OCI-LY3 (cell line): ENCODE data around the gene VAT1L.
A peak's percentile ranks its signal among the peaks of the same experiment; 100 is the strongest.

Experiments used
- H2AFZ ChIP-seq: fragments of 200-600, 300-600 bp; shearing (Covaris generic); 2 replicates; pipeline ENCODE4 v1.6.0; 2014; ENCODE audit warnings: antibody characterized with exemption, low read depth, low read length
- H3K27ac ChIP-seq: fragments of 200-600, 300-600 bp; sonication (generic); 2 replicates; pipeline ENCODE4 v1.5.1; 2014; ENCODE audit warnings: mild to moderate bottlenecking, low read length, moderate library complexity, mixed read lengths
- H3K27me3 ChIP-seq: fragments of 200-600, 300-600 bp; sonication (generic); 2 replicates; pipeline ENCODE4 v1.6.1; 2014; ENCODE audit warnings: low read depth, low read length, mixed read lengths
- H3K36me3 ChIP-seq: fragments of 200-600, 300-600 bp; sonication (generic); replicated peaks from 2 replicates; pipeline ENCODE3; 2014; ENCODE audit warnings: low read depth, low read length, mixed read lengths
- H3K4me1 ChIP-seq: fragments of 300-600, 200-600 bp; sonication (generic); 2 replicates; pipeline ENCODE4 v1.6.1; 2014; ENCODE audit warnings: low read length, mixed read lengths
- H3K4me2 ChIP-seq: fragments of 200-600, 300-600 bp; sonication (generic); 2 replicates; pipeline ENCODE4 v1.6.1; 2014; ENCODE audit warnings: low read length, mixed read lengths
- H3K4me3 ChIP-seq: fragments of 300-600, 200-600 bp; sonication (generic); 2 replicates; pipeline ENCODE4 v1.5.1; 2014; ENCODE audit warnings: antibody characterized with exemption, mild to moderate bottlenecking, low read length, moderate library complexity
- H3K79me2 ChIP-seq: fragments of 300-600, 200-600 bp; shearing (Covaris generic); 2 replicates; pipeline ENCODE4 v1.6.1; 2014; ENCODE audit warnings: mild to moderate bottlenecking, low read length, mixed read lengths
- H3K9ac ChIP-seq: fragments of 300-600, 200-600 bp; shearing (Covaris generic); 2 replicates; pipeline ENCODE4 v1.6.0; 2014; ENCODE audit warnings: mild to moderate bottlenecking, low read length, moderate library complexity
- H3K9me3 ChIP-seq: fragments of 200-600, 300-600 bp; shearing (Covaris generic); 2 replicates; pipeline ENCODE4 v1.6.1; 2014; ENCODE audit warnings: low read length, mixed read lengths; ENCODE audit not compliant: insufficient read depth
- H4K20me1 ChIP-seq: fragments of 200-600, 300-600 bp; sonication (generic); 2 replicates; pipeline ENCODE4 v1.6.1; 2016; ENCODE audit warnings: low read length, mixed read lengths; ENCODE audit not compliant: insufficient read depth
- EZH2phosphoT487 ChIP-seq: fragments of 200-600 bp; shearing (Covaris generic); IDR thresholded peaks from 2 replicates; pipeline ENCODE4 v1.6.1; 2018; ENCODE audit warnings: antibody characterized with exemption, mixed run types, low read depth
- TF ChIP-seq, protein P1 (sequence below): fragments of 200-600, 300-600 bp; sonication (generic); IDR thresholded peaks from 2 replicates; pipeline ENCODE4 v1.5.1; 2014; ENCODE audit warnings: antibody characterized with exemption, low read length, low read depth

VAT1L gene

DNA sequence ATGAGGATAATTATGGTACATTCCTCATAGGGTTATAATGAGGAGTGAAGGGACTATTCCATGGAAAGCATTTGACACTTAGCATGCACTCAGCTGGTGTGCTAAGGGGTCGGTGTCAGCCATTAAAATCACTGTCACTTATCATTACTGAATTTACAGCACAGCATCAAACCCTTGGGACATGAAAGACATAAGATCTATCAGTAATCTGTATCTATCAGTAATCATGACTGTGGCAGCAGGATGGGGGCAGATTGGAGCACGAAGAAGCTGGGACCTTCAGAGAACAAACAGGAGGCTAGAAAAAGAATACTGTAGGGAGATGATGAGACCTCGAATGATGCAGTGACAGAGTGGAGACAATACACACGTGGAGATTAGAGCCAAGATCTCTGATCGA lies 160.5 kb downstream of the VAT1L start:
- Histone ChIP-seq H3K4me2 (no peak overlapping the region), H3K79me2 (no peaks in the 10 kb centered on the region), H3K9ac (no peak overlapping the region), H3K27ac (no peak overlapping the region), H3K9me3 (no peaks in the 10 kb centered on the region), H4K20me1 (no peaks in the 10 kb centered on the region), H3K27me3 (peaks cover 24% of the 10 kb centered on the region), H3K4me3 (no peak overlapping the region), H3K36me3 (no peaks in the 10 kb centered on the region), H2AFZ (no peak overlapping the region), H3K4me1 (peaks cover 20% of the 10 kb centered on the region)
- TF ChIP-seq, protein P1, sequence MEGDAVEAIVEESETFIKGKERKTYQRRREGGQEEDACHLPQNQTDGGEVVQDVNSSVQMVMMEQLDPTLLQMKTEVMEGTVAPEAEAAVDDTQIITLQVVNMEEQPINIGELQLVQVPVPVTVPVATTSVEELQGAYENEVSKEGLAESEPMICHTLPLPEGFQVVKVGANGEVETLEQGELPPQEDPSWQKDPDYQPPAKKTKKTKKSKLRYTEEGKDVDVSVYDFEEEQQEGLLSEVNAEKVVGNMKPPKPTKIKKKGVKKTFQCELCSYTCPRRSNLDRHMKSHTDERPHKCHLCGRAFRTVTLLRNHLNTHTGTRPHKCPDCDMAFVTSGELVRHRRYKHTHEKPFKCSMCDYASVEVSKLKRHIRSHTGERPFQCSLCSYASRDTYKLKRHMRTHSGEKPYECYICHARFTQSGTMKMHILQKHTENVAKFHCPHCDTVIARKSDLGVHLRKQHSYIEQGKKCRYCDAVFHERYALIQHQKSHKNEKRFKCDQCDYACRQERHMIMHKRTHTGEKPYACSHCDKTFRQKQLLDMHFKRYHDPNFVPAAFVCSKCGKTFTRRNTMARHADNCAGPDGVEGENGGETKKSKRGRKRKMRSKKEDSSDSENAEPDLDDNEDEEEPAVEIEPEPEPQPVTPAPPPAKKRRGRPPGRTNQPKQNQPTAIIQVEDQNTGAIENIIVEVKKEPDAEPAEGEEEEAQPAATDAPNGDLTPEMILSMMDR, result no peak
- no peak for TF ChIP-seq EZH2phosphoT487

DNA sequence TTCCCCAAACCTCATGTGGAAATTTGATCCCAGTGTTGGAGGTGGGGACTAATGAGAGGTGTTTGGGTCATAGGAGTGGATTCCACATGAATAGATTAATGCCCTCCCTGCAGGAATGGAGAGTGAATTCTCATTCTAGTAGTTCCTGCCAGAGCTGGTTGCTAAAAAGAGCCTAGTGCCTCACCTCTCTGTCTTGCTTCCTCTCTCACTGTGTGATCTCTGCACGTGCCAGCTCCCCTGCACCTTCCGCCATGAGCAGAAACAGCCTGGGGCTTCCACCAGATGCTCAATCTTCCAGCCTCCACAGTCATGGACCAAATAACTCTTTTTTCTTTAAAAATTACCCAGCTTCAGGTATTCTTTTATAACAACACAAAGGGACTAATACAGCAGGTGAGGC lies 161.1 kb downstream of the VAT1L start:
- no peaks in the 10 kb centered on the region for H4K20me1 ChIP-seq
- no peak overlapping the region for H2AFZ ChIP-seq
- TF ChIP-seq, protein P1, result no peak
- no peak for TF ChIP-seq EZH2phosphoT487
- no peak overlapping the region for H3K4me3 ChIP-seq
- no peak overlapping the region for H3K27ac ChIP-seq
- H3K27me3 ChIP-seq, result peaks cover 25% of the 10 kb centered on the region
- no peaks in the 10 kb centered on the region for H3K79me2 ChIP-seq
- no peaks in the 10 kb centered on the region for H3K9me3 ChIP-seq
- no peak overlapping the region for H3K4me2 ChIP-seq
- H3K36me3 ChIP-seq, result no peaks in the 10 kb centered on the region
- no peak overlapping the region for H3K9ac ChIP-seq
- peaks cover 24% of the 10 kb centered on the region for H3K4me1 ChIP-seq

DNA sequence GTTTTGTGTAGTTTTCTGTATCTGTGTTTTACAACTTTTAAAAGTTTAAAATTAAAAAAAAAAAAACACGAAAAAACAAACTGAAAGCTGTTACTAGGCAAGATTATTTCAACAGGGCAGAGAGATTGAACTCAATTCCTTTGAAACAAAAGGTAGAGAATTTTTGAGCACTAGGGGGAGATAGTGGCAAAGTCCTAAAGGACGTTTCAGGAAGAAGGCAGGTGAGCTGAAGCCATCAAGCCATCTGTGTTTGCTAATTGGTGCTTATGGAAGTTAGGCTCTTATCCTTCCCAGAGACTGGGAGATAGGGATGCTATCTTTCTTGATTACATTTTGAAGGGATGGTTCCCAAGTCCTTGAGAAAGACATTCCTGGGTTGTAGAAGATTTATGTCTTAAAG lies 163.4 kb downstream of the VAT1L start:
- Histone ChIP-seq H2AFZ (no peak overlapping the region; the same call in 1 of the 2 replicates), H4K20me1 (no peaks in the 10 kb centered on the region), H3K4me3 (no peak overlapping the region), H3K4me1 (peaks cover 24% of the 10 kb centered on the region), H3K27me3 (peaks cover 25% of the 10 kb centered on the region), H3K36me3 (no peaks in the 10 kb centered on the region), H3K79me2 (no peaks in the 10 kb centered on the region), H3K4me2 (no peak overlapping the region), H3K27ac (no peak overlapping the region), H3K9me3 (no peaks in the 10 kb centered on the region), H3K9ac (no peak overlapping the region)
- TF ChIP-seq, protein P1, result peak; percentile 60
- TF ChIP-seq EZH2phosphoT487, result no peak

DNA sequence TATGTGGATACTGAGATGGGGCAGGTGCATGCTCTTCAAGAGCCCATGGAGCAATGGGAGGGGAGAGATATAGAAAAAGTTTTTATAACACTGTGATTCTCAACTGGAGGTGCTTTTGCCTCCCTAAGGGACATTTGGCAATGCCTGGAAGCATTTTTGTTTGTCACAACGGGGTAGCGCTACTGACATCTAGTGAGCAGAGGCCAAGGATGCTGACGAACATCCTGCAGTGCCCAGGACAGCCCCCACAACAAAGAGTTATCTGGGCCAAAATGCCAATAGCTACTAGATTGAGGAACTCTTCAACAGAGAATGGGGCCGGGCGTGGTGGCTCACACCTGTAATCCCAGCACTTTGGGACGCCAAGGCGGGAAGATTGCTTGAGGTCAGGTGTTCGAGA lies 166.8 kb downstream of the VAT1L start:
- H3K27ac ChIP-seq, result no peak overlapping the region
- no peaks in the 10 kb centered on the region for H3K79me2 ChIP-seq
- no peak overlapping the region for H3K9ac ChIP-seq
- no peaks in the 10 kb centered on the region for H3K36me3 ChIP-seq
- H3K4me3 ChIP-seq, result no peak overlapping the region
- H2AFZ ChIP-seq, result no peak overlapping the region
- no peaks in the 10 kb centered on the region for H3K9me3 ChIP-seq
- TF ChIP-seq, protein P1, result no peak
- TF ChIP-seq EZH2phosphoT487, result no peak
- H4K20me1 ChIP-seq, result no peaks in the 10 kb centered on the region
- H3K27me3 ChIP-seq, result peaks cover 17% of the 10 kb centered on the region; the same call in 1 of the 2 replicates
- no peak overlapping the region for H3K4me2 ChIP-seq
- H3K4me1 ChIP-seq, result peaks cover 17% of the 10 kb centered on the region
